SK-N-SH (cell line): ENCODE results near the gene PRTFDC1. TPM values are rescaled to one million over a fixed set of nuclear protein-coding genes. Genes with fewer than 3 reads are reported as not detected.

Source experiments
- CTCF ChIA-PET: fragments of 300-600, 350-600 bp; formaldehyde crosslinking; extraction: SDS; loops from one replicate; lab custom pipeline; 2021; lab: Yijun Ruan, JAX
- POLR2A ChIA-PET: fragments of 350-600 bp; sonication (Branson Sonifier 250); formaldehyde crosslinking; extraction: SDS; loops from one replicate; lab custom pipeline; 2020; ENCODE audit warnings: antibody characterized with exemption, inconsistent platforms; lab: Yijun Ruan, JAX
- DNase-seq: peaks from one replicate; pipeline ENCODE4 v3.0.0; 2012
- H2AFZ ChIP-seq: fragments of 200-600 bp; sonication (generic); 2 replicates; pipeline ENCODE4 v1.8.1; 2016; ENCODE audit warnings: antibody characterized with exemption, mild to moderate bottlenecking, low read depth
- H3F3A ChIP-seq: fragments of 200-600 bp; sonication (generic); replicated peaks from 2 replicates; pipeline ENCODE3; 2016; ENCODE audit warnings: antibody characterized with exemption, mild to moderate bottlenecking; ENCODE audit not compliant: insufficient read depth
- H3K27ac ChIP-seq, 2 experiments: fragments of 200-500 bp in 1 of 2; fragments of 200-600 bp in 1 of 2; sonication (Bioruptor generic) in 1 of 2; sonication (generic), shearing (Covaris generic) in 1 of 2; 2 replicates each; pipeline versions ENCODE4 v1.5.1 to v1.6.1; 2014 to 2016; ENCODE audit warnings: low read depth in 2 of 2, inconsistent platforms in 1 of 2, low read length in 1 of 2, mild to moderate bottlenecking in 1 of 2, mixed read lengths in 1 of 2
- H3K27me3 ChIP-seq: fragments of 200-600 bp; sonication (generic), shearing (Covaris generic); 2 replicates; pipeline ENCODE4 v1.6.1; 2016; ENCODE audit warnings: mixed run types; ENCODE audit not compliant: insufficient read depth
- H3K36me3 ChIP-seq, 2 experiments: fragments of 200-500 bp in 1 of 2; fragments of 200-600 bp in 1 of 2; sonication (Bioruptor generic) in 1 of 2; sonication (generic) in 1 of 2; replicated peaks in 1 of 2; 2 replicates each; pipeline versions ENCODE3 to v1.5.1; 2014 to 2016; ENCODE audit warnings: low read length in 1 of 2, mild to moderate bottlenecking in 1 of 2; ENCODE audit not compliant: insufficient read depth in 2 of 2, control insufficient read depth in 1 of 2
- H3K4me1 ChIP-seq, 2 experiments: fragments of 200-500 bp in 1 of 2; fragments of 200-600 bp in 1 of 2; sonication (Bioruptor generic) in 1 of 2; sonication (generic), shearing (Covaris generic) in 1 of 2; 2 replicates each; pipeline versions ENCODE4 v1.5.1 to v1.6.1; 2014 to 2016; ENCODE audit warnings: low read depth in 1 of 2, low read length in 1 of 2, mixed run types in 1 of 2; ENCODE audit not compliant: insufficient read depth in 2 of 2, control insufficient read depth in 1 of 2
- H3K4me2 ChIP-seq: fragments of 200-600 bp; sonication (generic), shearing (Covaris generic); 2 replicates; pipeline ENCODE4 v1.6.1; 2017; ENCODE audit warnings: mixed run types
- H3K4me3 ChIP-seq, 2 experiments: fragments of 200-500 bp in 1 of 2; fragments of 200-600 bp in 1 of 2; sonication (Bioruptor generic) in 1 of 2; sonication (generic), shearing (Covaris generic) in 1 of 2; 2 replicates each; pipeline versions ENCODE4 v1.5.1 to v1.8.1; 2014 to 2016; ENCODE audit warnings: low read depth in 2 of 2, inconsistent platforms in 1 of 2, low read length in 1 of 2, mild to moderate bottlenecking in 1 of 2, mixed read lengths in 1 of 2, moderate library complexity in 1 of 2
- H3K79me2 ChIP-seq: fragments of 200-600 bp; sonication (generic); 2 replicates; pipeline ENCODE4 v1.8.1; 2017; ENCODE audit warnings: mild to moderate bottlenecking; ENCODE audit not compliant: insufficient read depth
- H3K9ac ChIP-seq: fragments of 200-600 bp; sonication (generic); 2 replicates; pipeline ENCODE4 v1.6.1; 2017; ENCODE audit warnings: mixed run types
- H3K9me2 ChIP-seq: fragments of 200-600 bp; sonication (generic); 2 replicates; pipeline ENCODE4 v1.6.1; 2017; ENCODE audit warnings: mixed run types
- H3K9me3 ChIP-seq: fragments of 200-600 bp; sonication (generic); 2 replicates; pipeline ENCODE4 v1.6.1; 2017; ENCODE audit warnings: mixed run types, mild to moderate bottlenecking, moderate library complexity
- H4K20me1 ChIP-seq: fragments of 200-600 bp; sonication (generic); 2 replicates; pipeline ENCODE4 v1.6.1; 2017; ENCODE audit warnings: mild to moderate bottlenecking, mixed run types; ENCODE audit not compliant: insufficient read depth
- CHD2 ChIP-seq: fragments of 150-350 bp; IDR thresholded peaks from 2 replicates; pipeline ENCODE4 v1.6.1; 2018; ENCODE audit warnings: low read length; ENCODE audit not compliant: partially characterized antibody
- CTCF ChIP-seq: fragments of 200-600 bp; sonication (generic); IDR thresholded peaks from 2 replicates; pipeline ENCODE4 v1.6.1; 2017; ENCODE audit warnings: antibody characterized with exemption, mild to moderate bottlenecking, moderate library complexity
- ELF1 ChIP-seq: IDR thresholded peaks from 2 replicates; pipeline ENCODE4 v1.4.0; 2012
- EP300 ChIP-seq, 2 experiments: IDR thresholded peaks; 2 replicates each; pipeline versions ENCODE4 v1.4.0 to v1.6.1; 2012; ENCODE audit warnings: borderline replicate concordance in 1 of 2, low read depth in 1 of 2, low read length in 1 of 2
- EZH2phosphoT487 ChIP-seq: fragments of 200-600 bp; sonication (generic); IDR thresholded peaks from 2 replicates; pipeline ENCODE4 v1.6.1; 2017; ENCODE audit warnings: low read depth, mixed run types, mild to moderate bottlenecking, antibody characterized with exemption, moderate library complexity, borderline replicate concordance
- FOXM1 ChIP-seq: IDR thresholded peaks from 2 replicates; pipeline ENCODE4 v1.4.0; 2012; ENCODE audit warnings: low read depth, mild to moderate bottlenecking
- GATA2 ChIP-seq: sonication (generic); formaldehyde crosslinking; IDR thresholded peaks from 2 replicates; pipeline ENCODE4 v1.5.0; 2020; ENCODE audit warnings: mild to moderate bottlenecking, missing genetic modification reagents
- IRF3 ChIP-seq: fragments of 150-350 bp; IDR thresholded peaks from 2 replicates; pipeline ENCODE4 v1.6.1; 2016; ENCODE audit warnings: mild to moderate bottlenecking, low read depth, low read length
- JUND ChIP-seq: IDR thresholded peaks from 2 replicates; pipeline ENCODE4 v1.4.0; 2012
- MXI1 ChIP-seq: IDR thresholded peaks from 2 replicates; pipeline ENCODE4 v1.6.1; 2012; ENCODE audit warnings: mild to moderate bottlenecking, low read depth, low read length, improper control_type of control experiment
- NFIC ChIP-seq: IDR thresholded peaks from 2 replicates; pipeline ENCODE4 v1.4.0; 2012; ENCODE audit warnings: borderline replicate concordance
- NRF1 ChIP-seq: IDR thresholded peaks from 2 replicates; pipeline ENCODE4 v1.6.1; 2012; ENCODE audit warnings: low read depth, mild to moderate bottlenecking, low read length
- RAD21 ChIP-seq: IDR thresholded peaks from 2 replicates; pipeline ENCODE4 v1.6.1; 2012; ENCODE audit warnings: mild to moderate bottlenecking, low read length
- RCOR1 ChIP-seq: fragments of 150-350 bp; IDR thresholded peaks from 2 replicates; pipeline ENCODE4 v1.6.1; 2017; ENCODE audit warnings: antibody characterized with exemption, low read length
- REST ChIP-seq: IDR thresholded peaks from 2 replicates; pipeline ENCODE4 v1.6.1; 2012; ENCODE audit warnings: mild to moderate bottlenecking, low read depth, low read length, moderate library complexity
- RFX5 ChIP-seq: IDR thresholded peaks from 2 replicates; pipeline ENCODE4 v1.6.1; 2012; ENCODE audit warnings: mild to moderate bottlenecking, improper control_type of control experiment, low read length
- RXRA ChIP-seq: IDR thresholded peaks from 2 replicates; pipeline ENCODE4 v1.4.0; 2012; ENCODE audit warnings: low read depth, mild to moderate bottlenecking, borderline replicate concordance
- SIN3A ChIP-seq: IDR thresholded peaks from 2 replicates; pipeline ENCODE4 v1.6.1; 2012; ENCODE audit warnings: low read depth, mild to moderate bottlenecking, low read length, moderate library complexity, borderline replicate concordance
- SMC3 ChIP-seq: IDR thresholded peaks from 2 replicates; pipeline ENCODE4 v1.6.1; 2012; ENCODE audit warnings: low read depth, low read length, improper control_type of control experiment
- USF1 ChIP-seq: IDR thresholded peaks from 2 replicates; pipeline ENCODE4 v1.4.0; 2012; ENCODE audit warnings: low read depth, borderline replicate concordance
- USF2 ChIP-seq: fragments of 150-350 bp; IDR thresholded peaks from 2 replicates; pipeline ENCODE4 v1.6.1; 2017; ENCODE audit warnings: antibody characterized with exemption, low read length, low read depth, borderline replicate concordance
- YY1 ChIP-seq: IDR thresholded peaks from 2 replicates; pipeline ENCODE4 v1.4.0; 2012; ENCODE audit warnings: low read depth, mild to moderate bottlenecking
- polyA plus RNA-seq, 3 experiments: library from polyadenylated mRNA; depleted of rRNA; stranded (reverse); fragments of >200 nt; gene quantifications; 2 replicates each; pipeline ENCODE4 v1.2.3, GENCODE V29; 2012

Gene PRTFDC1
- polyA plus RNA-seq, 1 of the 3 experiments (the other 2 are of a cell fraction) = 6.6 TPM

- TF ChIP-seq USF2 = no peak
- no peak for TF ChIP-seq YY1
- TF ChIP-seq CHD2 = no peak
- TF ChIP-seq IRF3 = no peak
- no peak for TF ChIP-seq RXRA
Measured at GRCh38 chr10:24911029-24911428, 41.4 kb downstream of the PRTFDC1 start (continued).

GRCh38 chr10:24910574-24910973 lies 41.8 kb downstream of the PRTFDC1 start:
- Histone ChIP-seq H3K9me2 (no peaks in the 10 kb centered on the region), H3K4me1 (no peaks in the 10 kb centered on the region), H3K36me3 (no peaks in the 10 kb centered on the region), H2AFZ (no peak overlapping the region), H3K9me3 (no peaks in the 10 kb centered on the region), H3K4me2 (no peak overlapping the region), H3K27me3 (no peaks in the 10 kb centered on the region), H3F3A (peaks cover 4% of the 10 kb centered on the region), H3K4me3 (no peak overlapping the region), H3K79me2 (no peaks in the 10 kb centered on the region), H3K27ac (no peak overlapping the region), H4K20me1 (no peaks in the 10 kb centered on the region), H3K9ac (no peak overlapping the region)
- ChIA-PET CTCF (no interaction called here), POLR2A (no interaction called here)
- TF ChIP-seq JUND (no peak), EP300 (IDR thresholded peaks at IDR 0.05; ENCODE audit: borderline replicate concordance in 1 of 2, low read depth in 1 of 2, low read length in 1 of 2) (no peak), SIN3A (no peak), USF1 (no peak), RAD21 (no peak), FOXM1 (no peak), RFX5 (no peak), REST (no peak), NFIC (no peak), YY1 (no peak), CTCF (no peak), SMC3 (no peak), ELF1 (no peak), RCOR1 (no peak), GATA2 (no peak), CHD2 (no peak), NRF1 (no peak), EZH2phosphoT487 (no peak), MXI1 (no peak)
- no peak for DNase-seq
